ENCODE results near the gene BAZ2B. TPM values are rescaled to one million over a fixed set of nuclear protein-coding genes. Genes with fewer than 3 reads are reported as not detected.

Gene BAZ2B
- total and polyA plus RNA-seq, 2 of the 13 experiments (the other 11 are each of a cell fraction or from before 2014, with no cell fraction given), result 14.0 to 15.1 TPM

GRCh38 chr2:159381574-159381973, 234.8 kb downstream of the BAZ2B start (continued):
- TF ChIP-seq DZIP1 (CRISPR knock-in tag; IDR thresholded peaks at IDR 0.05), result no peak
- no peak for TF ChIP-seq SMAD3 (CRISPR knock-in tag; IDR thresholded peaks at IDR 0.05)
- TF ChIP-seq ZNF800 (CRISPR knock-in tag; IDR thresholded peaks at IDR 0.05), result no peak
- TF ChIP-seq TCF7 (IDR thresholded peaks at IDR 0.05; ENCODE audit: low read depth), result no peak
- no peak for TF ChIP-seq PTBP1 (IDR thresholded peaks at IDR 0.05; ENCODE audit: low read depth, low read length, poor library complexity, severe bottlenecking)
- TF ChIP-seq IRF9 (CRISPR knock-in tag; IDR thresholded peaks at IDR 0.05; ENCODE audit: borderline replicate concordance), result no peak
- TF ChIP-seq BATF2 (CRISPR knock-in tag; IDR thresholded peaks at IDR 0.05), result no peak
- no peak for TF ChIP-seq ATRX (CRISPR knock-in tag; IDR thresholded peaks at IDR 0.05; ENCODE audit: borderline replicate concordance)
- TF ChIP-seq SALL1 (CRISPR knock-in tag; IDR thresholded peaks at IDR 0.05), result peak; percentile 32; the same call in 1 of the 2 replicates
- no peak for TF ChIP-seq CREM (IDR thresholded peaks at IDR 0.05)
- no peak for TF ChIP-seq CREM (CRISPR knock-in tag; IDR thresholded peaks at IDR 0.05)
- no peak for TF ChIP-seq ZNF740 (CRISPR knock-in tag; IDR thresholded peaks at IDR 0.05)
- no peak for TF ChIP-seq ZNF407 (CRISPR knock-in tag; IDR thresholded peaks at IDR 0.05; ENCODE audit: not compliant biosample characterization)
